Nephron (organoid): ENCODE results near the gene PFDN2.

Experiments used
- H3K27ac Mint-ChIP-seq, 3 experiments: 2 replicates each; pipeline ENCODE4 v1.8.0; 2020; ENCODE audit warnings: mixed read lengths in 3 of 3, mild to moderate bottlenecking in 2 of 3, moderate library complexity in 1 of 3
- H3K27me3 Mint-ChIP-seq: 2 replicates; pipeline ENCODE4 v1.8.0; 2021; ENCODE audit warnings: low read depth, mild to moderate bottlenecking, moderate library complexity, mixed read lengths
- H3K36me3 Mint-ChIP-seq: 2 replicates; pipeline ENCODE4 v1.8.0; 2020; ENCODE audit warnings: low read depth, mixed read lengths
- H3K4me1 Mint-ChIP-seq: 2 replicates; pipeline ENCODE4 v1.8.0; 2020; ENCODE audit warnings: mixed read lengths
- H3K4me3 Mint-ChIP-seq, 3 experiments: 2 replicates each; pipeline ENCODE4 v1.8.0; 2020; ENCODE audit warnings: mild to moderate bottlenecking in 3 of 3, mixed read lengths in 3 of 3, moderate library complexity in 2 of 3
- H3K9me3 Mint-ChIP-seq: 2 replicates; pipeline ENCODE4 v1.8.0; 2020; ENCODE audit warnings: mixed read lengths
- TF ChIP-seq, protein P1 (sequence below), 3 experiments: fragments of 200-600 bp; sonication (generic); IDR thresholded peaks; one replicate each; pipeline ENCODE4 v1.5.0; 2021; ENCODE audit warnings: antibody characterized with exemption in 3 of 3; ENCODE audit not compliant: unreplicated experiment in 3 of 3

PFDN2 gene

DNA sequence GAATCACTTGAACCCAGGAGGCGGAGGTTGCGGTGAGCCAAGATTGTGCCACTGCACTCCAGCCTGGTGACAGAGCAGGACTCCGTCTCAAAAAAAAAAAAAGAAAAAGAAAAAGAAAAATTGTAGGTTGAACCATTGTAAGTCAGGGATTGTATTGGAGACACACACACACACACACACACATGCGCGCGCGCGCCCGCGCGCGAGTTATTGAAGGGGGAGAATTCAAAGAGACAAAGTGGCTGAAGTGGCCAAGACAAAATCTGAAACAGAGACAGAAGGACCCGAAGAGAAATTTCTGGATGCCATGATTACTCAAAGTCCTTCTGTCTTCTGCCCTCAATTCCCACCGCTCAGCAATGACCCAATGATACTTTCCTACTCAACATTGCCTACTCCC is 23.4 kb downstream of the PFDN2 start:
- H3K36me3 Mint-ChIP-seq = peaks cover under 1% of the 10 kb centered on the region
- no peak overlapping the region for H3K27ac Mint-ChIP-seq
- peaks cover 20% of the 10 kb centered on the region for H3K27me3 Mint-ChIP-seq
- H3K4me1 Mint-ChIP-seq = peaks cover 16% of the 10 kb centered on the region
- TF ChIP-seq, protein P1, sequence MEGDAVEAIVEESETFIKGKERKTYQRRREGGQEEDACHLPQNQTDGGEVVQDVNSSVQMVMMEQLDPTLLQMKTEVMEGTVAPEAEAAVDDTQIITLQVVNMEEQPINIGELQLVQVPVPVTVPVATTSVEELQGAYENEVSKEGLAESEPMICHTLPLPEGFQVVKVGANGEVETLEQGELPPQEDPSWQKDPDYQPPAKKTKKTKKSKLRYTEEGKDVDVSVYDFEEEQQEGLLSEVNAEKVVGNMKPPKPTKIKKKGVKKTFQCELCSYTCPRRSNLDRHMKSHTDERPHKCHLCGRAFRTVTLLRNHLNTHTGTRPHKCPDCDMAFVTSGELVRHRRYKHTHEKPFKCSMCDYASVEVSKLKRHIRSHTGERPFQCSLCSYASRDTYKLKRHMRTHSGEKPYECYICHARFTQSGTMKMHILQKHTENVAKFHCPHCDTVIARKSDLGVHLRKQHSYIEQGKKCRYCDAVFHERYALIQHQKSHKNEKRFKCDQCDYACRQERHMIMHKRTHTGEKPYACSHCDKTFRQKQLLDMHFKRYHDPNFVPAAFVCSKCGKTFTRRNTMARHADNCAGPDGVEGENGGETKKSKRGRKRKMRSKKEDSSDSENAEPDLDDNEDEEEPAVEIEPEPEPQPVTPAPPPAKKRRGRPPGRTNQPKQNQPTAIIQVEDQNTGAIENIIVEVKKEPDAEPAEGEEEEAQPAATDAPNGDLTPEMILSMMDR (IDR thresholded peaks at IDR 0.05; ENCODE audit: unreplicated experiment in 3 of 3) = no peak
- H3K9me3 Mint-ChIP-seq = no peaks in the 10 kb centered on the region
- no peak overlapping the region for H3K4me3 Mint-ChIP-seq

DNA sequence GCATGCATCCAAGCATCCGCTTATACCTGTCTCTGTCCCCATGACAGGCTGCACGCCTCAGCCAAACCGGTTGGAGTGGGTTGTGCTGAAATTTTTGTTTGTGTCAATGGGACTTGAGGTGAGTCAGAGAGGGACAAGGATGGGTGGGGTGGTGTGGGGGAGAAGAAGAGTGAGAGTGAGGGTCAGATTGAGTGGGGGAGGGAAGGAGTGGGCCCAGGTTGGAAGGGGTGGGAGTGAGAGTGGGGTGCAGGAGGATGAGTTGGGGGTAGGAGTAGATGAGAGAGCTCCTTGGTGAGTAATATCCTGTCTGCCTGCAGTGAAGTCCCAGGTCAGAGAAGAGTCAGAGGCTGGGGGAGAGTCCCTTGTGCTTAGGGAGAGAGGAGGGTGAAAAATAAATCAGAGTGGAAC is 25.2 kb downstream of the PFDN2 start:
- H3K9me3 Mint-ChIP-seq = no peaks in the 10 kb centered on the region
- TF ChIP-seq, protein P1 (IDR thresholded peaks at IDR 0.05; ENCODE audit: unreplicated experiment in 3 of 3) = no peak
- no peaks in the 10 kb centered on the region for H3K36me3 Mint-ChIP-seq
- no peak overlapping the region for H3K27ac Mint-ChIP-seq
- no peak overlapping the region for H3K4me3 Mint-ChIP-seq
- peaks cover 6% of the 10 kb centered on the region for H3K4me1 Mint-ChIP-seq
- H3K27me3 Mint-ChIP-seq = peaks cover 18% of the 10 kb centered on the region

DNA sequence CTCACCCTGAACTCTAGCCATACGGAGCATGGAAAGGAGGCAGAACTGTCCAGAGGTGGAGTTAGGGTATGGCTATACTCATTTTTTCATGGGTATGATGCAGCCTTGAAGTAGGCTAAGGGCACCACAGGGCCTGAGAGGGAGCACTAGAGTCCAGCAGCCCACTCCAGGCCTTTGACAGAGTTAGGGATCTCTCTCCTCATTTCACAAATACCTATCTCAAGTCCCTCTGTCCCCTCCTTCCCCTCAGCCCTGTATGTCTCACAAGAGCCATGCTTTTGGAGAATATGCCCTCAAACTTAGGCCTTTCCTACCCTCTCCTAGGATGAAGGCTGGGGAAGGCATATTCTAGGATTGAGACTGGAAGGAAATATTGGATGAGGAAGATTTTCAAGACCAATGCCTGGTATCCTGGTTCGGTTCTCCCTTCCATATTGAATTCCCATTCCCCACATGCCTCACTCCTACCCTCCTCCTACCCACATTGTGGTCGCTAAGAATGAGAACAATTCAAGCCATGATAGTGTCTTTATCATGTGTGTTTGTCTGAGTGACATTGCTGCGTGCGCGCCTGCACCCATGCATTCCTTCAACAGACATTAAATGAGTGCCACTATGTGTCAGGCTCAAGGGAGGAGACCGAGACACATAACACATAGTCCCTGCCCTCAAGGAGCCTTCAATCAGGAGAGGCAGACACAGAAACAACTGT is 25.9 kb downstream of the PFDN2 start:
- H3K9me3 Mint-ChIP-seq = no peaks in the 10 kb centered on the region
- no peaks in the 10 kb centered on the region for H3K36me3 Mint-ChIP-seq
- TF ChIP-seq, protein P1 (IDR thresholded peaks at IDR 0.05; ENCODE audit: unreplicated experiment in 3 of 3) = no peak
- H3K27me3 Mint-ChIP-seq = peaks cover 15% of the 10 kb centered on the region
- H3K4me3 Mint-ChIP-seq = no peak overlapping the region
- no peaks in the 10 kb centered on the region for H3K4me1 Mint-ChIP-seq
- H3K27ac Mint-ChIP-seq = no peak overlapping the region

DNA sequence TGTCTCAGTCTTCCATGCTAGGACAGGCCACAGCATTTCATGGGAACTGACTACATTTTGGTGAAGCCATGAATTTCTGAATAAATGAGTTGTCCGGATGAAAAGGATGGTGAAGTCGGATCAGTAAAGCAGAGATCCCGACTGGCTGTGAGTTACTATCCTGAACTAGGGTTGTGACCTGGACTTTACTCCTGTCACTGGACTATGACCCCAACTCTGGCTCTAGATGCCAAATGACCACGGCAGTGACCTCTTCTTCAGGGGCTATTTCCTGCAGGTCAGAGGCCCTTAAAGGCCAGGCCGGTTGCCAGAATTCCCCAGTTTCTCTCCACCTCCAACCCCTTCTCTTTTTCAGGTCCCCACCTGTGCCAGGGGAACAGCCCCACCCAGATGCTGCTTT is 26.7 kb downstream of the PFDN2 start:
- H3K9me3 Mint-ChIP-seq = no peaks in the 10 kb centered on the region
- H3K4me3 Mint-ChIP-seq = no peak overlapping the region
- peaks cover 15% of the 10 kb centered on the region for H3K27me3 Mint-ChIP-seq
- H3K27ac Mint-ChIP-seq = no peak overlapping the region
- H3K4me1 Mint-ChIP-seq = no peaks in the 10 kb centered on the region
- TF ChIP-seq, protein P1 (IDR thresholded peaks at IDR 0.05; ENCODE audit: unreplicated experiment in 3 of 3) = no peak
- no peaks in the 10 kb centered on the region for H3K36me3 Mint-ChIP-seq

DNA sequence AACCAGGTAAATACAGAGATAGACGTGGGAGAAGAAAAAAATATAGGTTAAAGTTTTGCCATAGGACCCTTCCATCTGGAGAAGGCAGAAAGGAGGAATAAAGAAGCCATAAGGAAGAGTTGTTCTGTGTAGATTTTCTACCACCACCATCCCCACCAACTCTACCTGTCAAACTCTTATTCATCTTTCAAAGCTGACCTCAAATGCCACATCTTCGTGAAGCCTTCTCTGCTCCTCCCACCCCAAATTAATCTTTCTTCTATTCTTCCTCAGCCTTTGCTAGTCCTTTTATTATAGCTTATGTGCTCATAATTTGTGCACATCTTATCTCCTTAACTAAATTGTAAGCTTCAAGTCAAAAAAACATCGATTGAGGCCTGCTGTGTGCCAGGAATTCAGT is 27.2 kb downstream of the PFDN2 start:
- no peaks in the 10 kb centered on the region for H3K4me1 Mint-ChIP-seq
- no peak overlapping the region for H3K4me3 Mint-ChIP-seq
- peaks cover 18% of the 10 kb centered on the region for H3K27me3 Mint-ChIP-seq
- no peaks in the 10 kb centered on the region for H3K36me3 Mint-ChIP-seq
- no peaks in the 10 kb centered on the region for H3K9me3 Mint-ChIP-seq
- no peak overlapping the region for H3K27ac Mint-ChIP-seq
- TF ChIP-seq, protein P1 (IDR thresholded peaks at IDR 0.05; ENCODE audit: unreplicated experiment in 3 of 3) = no peak

DNA sequence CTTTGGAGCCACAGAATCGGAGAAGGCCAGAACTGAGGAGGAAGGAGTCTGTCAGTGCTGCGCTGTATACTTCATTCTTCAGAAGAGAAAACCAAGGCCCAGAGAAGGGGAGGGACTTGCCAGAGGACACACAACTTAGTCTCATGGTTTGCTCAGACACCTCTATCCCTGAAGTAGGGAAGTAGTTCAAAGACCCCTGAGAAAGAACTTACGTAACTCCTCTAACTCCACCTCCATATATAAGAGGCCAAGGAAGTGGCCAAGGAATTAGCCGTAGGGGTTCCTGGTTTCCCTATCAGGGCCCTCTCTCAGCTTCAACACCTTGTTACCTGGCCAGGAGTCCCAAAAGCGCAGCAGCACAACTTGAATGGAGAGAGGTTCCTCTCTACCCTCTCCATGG is 27.9 kb downstream of the PFDN2 start:
- no peaks in the 10 kb centered on the region for H3K9me3 Mint-ChIP-seq
- H3K4me1 Mint-ChIP-seq = no peaks in the 10 kb centered on the region
- no peak overlapping the region for H3K4me3 Mint-ChIP-seq
- peaks cover 14% of the 10 kb centered on the region for H3K27me3 Mint-ChIP-seq
- TF ChIP-seq, protein P1 (IDR thresholded peaks at IDR 0.05; ENCODE audit: unreplicated experiment in 3 of 3) = no peak
- no peak overlapping the region for H3K27ac Mint-ChIP-seq
- H3K36me3 Mint-ChIP-seq = no peaks in the 10 kb centered on the region
